NCI-H1105 (cell line): ENCODE data around the gene TOMM40L.

Experiments
- DNase-seq: peaks from one replicate; lab custom pipeline; 2025; lab: John Stamatoyannopoulos, UW

Gene TOMM40L

DNA sequence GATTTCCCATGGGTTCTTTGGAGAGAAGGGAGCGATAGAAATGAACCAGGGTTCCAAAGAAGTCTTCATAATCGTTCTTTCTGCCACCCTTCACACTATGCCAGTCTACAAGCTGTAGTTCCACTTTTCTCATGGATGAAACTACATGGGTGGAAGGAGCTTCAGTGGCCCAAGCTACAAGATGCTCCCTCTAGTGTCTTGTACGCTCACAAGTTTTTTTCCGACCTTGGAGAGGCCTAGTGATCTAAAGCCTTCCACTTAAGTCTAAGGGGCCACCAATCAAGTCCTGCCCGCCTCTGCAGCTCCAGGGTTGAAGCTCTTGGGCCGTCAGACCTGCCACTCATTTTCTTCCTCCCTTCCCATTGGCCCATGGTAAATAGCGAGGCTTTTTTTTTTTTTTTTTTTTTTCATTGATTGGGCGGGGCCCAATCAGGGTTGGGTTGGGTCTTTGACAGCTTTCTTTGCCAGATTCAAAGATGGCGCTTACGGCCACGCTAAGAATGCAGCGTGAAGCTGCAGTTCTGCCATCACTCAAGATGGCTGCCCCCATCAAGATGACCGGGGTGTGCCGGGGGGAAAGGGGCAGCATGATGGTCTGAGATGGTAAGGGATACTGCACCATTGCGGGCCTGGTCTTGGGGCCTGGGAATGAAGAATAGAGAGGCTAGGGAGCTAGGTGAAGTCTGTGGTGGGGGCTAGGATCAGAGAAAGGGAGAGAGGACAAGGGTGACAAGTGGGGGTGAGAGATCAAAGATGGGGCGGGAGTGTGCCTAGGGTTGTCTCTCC is at the start of gene TOMM40L:
TOMM40L (plus strand) TSS at position 527 of the 786 bp plus-strand sequence. CDS start 430 bp downstream, outside the sequence.
- DNase-seq = peak; percentile 96

DNA sequence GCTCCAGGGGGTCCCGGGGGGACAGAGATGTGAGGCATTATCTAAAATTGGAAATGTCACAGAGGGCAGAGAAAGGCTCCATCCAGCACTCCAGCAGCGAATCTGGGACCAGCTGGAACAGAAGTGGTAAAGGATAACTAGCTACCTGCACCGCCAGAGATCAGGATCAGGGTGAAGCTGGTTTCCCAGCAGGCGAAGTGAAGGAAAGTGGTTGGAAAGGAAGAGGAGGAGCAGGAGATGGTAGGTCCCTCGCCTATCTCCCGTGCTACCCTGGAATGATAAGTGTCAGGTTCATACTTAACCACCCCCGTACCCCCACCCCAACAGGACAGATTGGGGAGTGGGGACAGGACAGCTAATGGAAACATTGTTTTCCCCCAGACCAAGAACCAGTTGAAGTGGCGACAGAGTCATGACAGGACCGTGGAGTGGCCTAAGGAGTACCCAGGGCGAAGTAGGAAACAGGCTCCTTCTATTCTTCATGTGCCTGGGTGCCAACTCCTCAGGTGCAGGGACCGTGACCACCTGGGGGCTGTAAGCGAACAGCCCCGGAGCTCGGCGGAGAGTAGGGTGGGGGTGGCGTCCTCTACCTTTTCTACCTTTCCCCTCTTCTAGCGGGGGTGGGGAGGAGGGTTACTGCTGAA is 49.3 kb upstream of the TOMM40L start:
- no peak for DNase-seq

DNA sequence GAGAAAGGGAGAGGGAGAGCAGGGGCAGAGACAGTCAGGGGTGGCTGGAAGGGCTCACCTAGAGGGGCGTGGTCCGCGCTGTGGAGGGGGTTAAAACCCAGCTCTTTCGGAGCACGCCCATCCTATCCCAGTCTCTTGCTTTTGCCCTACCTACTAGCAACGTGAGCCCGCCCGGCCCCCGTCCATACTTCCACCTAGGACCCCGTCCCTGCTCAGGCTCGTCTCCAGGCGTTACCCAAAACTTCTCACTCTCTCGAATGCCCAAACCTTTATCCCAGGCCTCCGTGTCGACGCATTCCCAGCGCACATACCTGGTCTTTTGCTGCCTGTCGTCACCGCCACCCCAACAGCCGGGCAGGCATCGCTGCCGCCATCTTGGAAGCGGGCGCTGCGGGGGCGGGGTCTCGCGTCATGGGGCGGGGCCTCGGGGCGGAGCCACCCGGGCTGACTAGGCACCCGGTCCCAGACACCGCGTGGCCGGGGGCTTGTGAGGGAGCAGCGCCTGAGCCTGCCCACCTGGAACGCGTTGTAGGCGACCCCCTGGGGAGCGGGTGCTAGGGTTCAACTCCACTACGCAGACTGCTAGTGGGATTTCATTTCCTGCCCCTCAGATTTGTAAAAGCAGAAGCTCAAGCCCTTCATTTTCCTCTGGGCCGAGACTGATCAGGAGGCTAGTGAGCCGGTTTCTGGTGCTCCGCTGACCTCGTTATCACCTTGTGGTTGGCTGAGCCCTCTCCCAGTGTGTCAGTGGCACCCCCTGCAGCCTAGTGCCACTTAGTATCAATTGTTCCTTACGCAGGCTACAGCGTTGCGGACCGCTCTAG is 48.5 kb upstream of the TOMM40L start, which contains the start of gene B4GALT3:
B4GALT3 (minus strand) TSS at position 396 of the 824 bp plus-strand sequence. CDS start 1,447 bp downstream, outside the sequence.
- DNase-seq = peak; percentile 75

DNA sequence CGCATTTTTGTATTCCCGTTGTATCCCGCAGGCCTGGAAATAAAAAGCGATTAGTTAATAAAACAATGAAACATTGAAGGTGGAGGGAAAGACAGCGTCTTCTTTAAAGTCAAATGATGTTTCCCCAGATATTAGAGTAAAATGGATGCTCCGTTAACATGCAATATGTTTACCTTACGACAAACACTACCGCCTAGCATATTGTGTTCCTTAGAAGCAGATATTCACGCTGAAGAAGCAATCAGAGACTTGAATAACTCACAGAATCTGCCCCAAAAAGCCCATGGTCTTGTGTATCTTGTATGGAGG is 48.0 kb upstream of the TOMM40L start:
- DNase-seq = no peak

DNA sequence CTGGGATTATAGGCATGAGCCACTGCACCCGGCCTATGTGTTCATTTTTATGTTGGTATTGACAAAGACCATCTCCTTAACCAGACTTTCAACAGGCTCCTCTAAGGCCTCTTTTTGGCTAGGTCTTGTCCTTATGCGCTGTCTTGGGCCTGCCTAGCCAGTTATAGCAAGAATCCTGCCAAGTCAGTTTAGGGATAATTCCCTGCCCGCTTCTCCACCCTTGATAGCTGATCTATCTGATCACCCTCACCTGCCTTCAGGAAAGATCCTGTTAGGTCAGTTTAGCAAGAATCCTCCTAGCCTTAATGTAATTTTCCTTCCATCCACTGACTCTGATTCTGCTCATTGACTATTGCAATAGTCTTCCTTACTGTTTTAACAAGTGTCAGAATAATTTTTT is 46.2 kb upstream of the TOMM40L start:
- no peak for DNase-seq

DNA sequence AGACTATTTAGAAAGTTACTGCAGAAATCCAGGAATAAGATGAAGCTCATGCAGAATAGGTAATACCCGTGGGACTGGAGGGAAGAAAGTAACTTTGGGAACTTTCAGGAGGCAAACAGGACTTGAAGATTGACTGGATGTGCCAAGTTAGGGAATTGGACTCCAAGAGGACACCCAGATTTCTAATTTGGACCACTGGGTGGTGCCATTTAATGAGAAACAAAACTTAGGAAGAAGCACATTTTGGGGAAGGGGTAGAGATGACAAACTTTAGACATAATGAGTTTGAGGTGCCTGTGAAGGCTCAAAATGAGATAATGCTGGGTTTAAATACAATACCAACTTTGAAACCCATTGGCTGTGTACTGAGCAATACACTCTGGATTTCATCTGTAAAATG is 45.2 kb upstream of the TOMM40L start:
- no peak for DNase-seq

DNA sequence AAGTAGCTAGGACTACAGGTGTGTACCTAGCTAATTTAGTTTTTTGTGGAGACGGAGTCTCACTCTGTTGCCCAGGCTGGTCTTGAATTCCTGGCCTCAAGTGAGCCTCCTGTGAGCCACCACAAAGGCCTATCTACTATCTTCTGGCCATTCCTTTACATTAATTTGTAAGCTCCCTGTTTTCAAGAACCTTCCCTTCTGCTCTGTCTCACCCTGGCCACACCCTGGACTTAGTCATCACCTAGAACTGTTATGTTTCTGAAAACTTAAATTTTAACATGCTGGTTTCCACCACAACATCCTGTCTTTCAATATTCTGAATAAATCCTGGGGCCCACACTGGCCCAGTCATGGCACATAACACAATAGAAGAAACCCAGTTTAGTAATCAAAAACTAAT is 43.6 kb upstream of the TOMM40L start:
- no peak for DNase-seq

DNA sequence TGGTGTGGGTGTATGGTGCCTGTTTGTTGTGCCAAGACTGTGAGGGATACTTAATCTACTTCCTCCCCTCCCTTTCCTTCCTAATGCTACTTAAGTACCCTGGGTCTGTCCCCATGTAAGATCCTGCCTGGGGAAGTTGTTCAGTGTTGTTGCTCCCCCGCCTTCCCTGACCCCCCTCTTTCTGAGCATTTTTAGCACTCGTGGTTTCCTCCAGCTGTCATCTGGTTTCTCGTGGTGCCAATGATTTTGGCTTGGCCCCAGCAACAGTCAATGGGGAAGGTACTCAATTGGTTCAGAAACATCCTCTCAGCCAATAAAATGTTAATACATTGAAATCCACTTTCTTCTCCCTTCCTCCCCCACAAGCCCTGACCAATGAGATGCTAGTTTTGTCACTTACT is 40.6 kb upstream of the TOMM40L start:
- DNase-seq = no peak

DNA sequence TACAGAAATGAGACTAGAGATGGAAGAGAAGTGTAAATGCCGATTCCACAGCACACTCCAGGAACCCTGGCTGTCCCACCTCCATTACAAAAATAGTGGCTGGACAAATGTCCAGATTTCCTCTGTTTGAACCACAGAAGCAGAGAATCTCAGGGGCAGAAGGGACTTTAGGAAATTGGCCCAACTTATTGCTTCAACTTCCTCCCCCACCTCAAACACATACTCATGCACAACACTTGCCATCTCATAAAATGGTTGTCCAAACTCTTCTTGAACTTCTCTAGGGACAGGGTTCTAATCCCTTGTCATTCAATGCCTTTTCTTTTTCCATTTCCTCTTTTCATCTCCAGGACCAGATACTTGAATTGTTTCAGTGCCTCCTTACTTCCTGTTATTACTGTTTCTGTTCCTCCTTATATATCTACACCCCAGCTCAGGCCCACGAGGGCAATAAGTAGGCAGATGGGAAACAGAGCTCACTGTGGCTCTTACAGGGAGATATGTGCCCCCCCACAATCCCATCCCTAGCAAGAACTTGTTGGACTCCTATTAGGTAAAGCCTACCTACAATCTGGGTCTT is 40.0 kb upstream of the TOMM40L start:
- DNase-seq = no peak

DNA sequence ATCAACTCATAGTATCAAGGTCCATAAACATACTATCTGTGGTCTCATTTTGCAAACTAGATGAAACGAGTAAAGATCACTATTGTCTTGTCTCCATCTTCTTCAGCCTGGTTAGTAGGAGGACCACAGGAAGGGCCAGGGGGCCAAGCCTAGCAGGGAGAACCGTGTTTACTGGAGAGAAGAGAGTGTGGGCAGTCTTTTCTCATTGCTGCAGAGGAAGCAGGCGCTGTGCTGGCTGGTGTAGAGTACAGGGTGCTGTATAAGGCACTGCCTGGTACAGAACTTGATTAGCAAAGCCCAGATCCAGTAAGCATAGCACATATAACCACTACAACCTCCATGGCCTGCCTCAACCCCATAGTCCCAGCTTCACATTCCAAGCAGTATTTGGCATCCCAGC is 38.5 kb upstream of the TOMM40L start:
- DNase-seq = no peak

DNA sequence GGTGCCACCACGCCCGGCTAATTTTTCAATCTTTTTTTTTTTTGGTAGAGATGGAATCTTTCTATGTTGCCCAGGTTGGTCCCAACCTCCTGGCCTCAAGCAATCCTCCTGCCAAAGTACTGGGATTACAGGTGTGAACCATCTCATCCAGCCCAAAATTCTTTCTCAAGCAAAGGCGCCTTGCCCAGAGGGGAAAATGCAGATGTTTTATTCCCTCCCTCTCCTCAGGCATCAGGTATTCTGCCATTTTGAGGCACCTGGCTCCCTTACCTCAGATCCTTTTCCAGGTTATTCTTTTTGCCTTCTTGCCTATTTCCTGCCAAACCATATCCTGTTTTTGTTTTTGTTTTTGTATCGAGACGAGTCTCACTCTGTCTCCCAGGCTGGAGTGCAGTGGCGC is 37.5 kb upstream of the TOMM40L start:
- DNase-seq = no peak

DNA sequence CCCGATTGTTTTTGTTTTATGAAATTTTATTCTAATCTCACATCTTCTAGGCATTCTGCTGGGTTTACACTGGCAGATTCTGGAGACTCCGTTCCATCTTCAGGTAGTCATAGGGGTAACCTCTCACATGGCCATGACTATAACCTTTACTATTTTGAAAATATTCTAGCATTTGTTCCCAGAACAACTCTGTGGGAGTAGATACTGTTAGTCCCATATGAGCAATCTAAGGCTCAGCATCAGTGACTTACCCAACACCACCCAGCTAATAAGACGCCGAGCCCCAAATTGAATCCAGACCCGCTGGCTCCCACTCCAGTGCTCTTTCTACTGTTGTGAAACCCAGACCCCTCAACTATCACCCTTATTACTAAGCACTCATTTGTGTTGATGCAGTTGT is 36.8 kb upstream of the TOMM40L start:
- DNase-seq = no peak

DNA sequence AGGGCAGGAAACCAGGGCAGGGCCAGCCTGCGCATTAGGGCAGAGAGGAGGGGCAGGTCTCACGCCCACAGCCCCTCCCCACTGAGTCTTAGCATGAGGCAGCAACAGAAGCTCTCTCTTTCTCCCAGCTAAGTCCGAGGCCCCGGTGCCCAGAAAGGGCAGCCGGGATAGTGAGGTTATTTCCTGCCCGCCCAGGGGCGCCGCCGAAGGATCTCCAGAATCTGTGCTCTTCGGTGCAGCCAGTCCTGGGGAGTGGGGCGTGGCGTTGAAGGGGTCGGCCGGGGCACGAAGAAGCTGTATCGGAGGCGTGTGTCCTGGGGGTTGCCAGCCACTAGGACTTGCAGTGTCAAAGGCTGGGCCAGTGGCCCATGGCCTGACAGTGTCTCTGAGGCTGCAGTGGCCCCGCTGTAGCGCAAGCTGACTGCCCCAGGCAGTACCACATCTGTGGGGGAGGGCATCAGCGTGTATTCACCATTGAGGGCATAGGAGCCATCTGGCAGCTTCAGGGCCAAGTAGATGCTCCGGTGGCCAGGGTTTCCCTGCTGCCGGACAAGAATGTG is 34.8 kb upstream of the TOMM40L start:
- DNase-seq = no peak

DNA sequence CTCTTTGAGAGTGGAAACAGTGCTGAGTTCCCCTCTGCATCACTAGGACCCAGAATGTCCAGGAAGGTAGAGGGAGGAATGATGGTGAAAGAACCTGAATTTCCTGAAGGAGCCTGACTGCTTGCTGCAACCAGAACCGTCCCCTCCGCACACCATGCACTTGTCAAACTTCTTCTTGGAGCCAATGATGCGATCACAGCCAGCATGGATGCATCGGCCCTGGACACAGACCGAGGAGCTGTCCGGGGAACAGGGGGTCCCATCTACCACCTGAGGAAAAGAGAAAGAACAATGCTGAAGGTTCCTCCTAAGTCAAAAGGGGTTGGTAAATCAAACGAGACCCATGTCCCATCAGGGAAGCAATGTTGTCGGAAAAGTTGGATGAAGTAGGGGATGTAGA is 33.9 kb upstream of the TOMM40L start:
- DNase-seq = no peak

DNA sequence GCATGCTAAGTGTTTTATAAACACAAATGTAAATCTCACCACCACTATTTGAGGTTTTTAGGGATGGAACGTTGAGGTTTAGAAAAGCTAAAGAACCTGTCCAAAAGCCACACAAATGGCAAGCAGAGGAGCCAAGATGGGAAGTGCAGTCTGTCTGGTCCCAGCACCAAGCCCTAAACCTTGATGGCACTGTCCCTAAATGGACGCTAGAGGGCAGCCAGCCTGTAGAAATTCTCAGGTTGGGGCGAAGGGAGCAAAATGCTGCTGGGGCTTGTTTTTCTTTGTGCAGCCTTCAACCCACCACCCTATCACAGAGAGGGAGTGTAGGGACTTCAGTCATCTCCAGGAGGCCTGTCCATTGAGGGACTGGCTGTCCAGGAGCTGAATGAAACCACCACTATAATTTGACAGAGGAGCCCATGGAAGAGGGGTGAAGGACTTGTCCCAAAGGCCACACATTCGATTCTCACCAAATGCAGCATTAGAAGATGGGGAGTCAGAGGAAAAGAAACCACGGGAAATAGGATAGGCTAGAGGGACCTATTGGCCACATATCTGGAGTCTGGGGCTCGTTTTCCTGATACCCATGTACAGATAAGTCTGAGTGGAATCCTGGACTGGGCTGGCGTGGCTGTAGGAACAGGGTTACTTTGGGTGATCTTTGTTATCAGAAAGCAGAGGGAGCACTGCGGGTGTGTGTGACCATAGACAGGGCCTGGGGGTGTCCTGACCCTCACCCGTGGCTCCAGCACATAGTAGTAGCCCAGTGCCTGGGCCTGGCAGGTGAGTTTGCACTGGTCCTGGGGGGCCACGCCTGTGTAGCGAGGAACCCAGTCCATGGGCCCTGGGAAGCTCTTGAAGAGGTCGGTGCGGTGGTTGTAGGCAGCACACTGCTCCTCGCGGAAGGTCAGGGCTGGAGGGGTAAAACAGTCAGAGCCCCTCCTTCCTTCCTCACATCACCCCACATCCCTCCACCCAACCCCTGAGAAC is 33.1 kb upstream of the TOMM40L start:
- peak; percentile 64 for DNase-seq

DNA sequence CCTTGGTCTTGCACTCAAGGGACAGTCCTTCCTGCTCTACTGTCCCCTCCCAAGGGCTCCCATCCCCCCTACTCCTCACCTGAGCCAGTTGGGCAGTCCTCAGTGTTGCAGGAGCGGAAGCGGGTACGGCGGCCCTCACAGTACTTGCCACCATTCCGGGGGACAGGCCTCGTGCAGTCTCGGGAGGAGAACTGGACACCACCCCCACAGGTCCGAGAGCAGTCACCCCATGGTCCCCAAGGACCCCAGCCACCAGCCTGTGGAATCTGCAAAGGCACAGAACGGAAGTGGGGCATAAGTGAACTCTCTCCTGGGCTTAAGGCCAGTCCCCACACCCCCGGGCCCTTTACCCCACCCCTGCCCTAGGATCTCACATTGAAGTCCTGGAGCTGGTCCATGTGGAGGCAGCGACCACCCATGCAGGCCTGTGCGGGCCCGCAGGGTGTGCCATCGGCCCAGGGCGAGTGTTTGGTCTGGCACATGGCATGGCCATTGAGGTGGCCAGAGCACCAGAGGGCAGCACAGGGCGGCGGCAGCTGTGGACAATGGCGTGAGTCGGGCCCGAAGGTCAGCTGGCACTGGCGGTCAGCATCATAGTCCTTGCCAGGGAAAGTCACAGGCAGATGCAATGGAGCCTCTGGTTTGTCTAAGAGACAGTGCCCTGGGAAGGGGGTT is 32.2 kb upstream of the TOMM40L start:
- no peak for DNase-seq

DNA sequence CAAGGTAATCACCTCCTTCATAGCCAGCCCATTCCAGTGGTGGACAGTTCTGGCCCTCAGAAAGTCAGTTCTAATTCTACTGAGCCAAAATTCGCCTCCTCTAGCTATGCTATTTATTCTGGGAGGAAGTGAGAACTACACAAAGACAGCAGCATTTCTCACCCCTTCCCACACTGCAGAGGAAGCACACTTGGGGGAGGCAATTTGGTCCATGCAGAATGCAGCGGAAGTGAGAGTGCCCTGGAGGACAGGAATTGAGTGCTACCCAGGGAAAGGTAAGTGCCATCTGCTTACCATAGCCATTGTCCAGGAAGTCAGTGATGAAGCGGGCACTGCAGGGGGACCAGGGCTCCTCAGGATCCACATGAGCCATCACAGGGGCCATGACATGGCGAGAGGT is 30.7 kb upstream of the TOMM40L start:
- no peak for DNase-seq

DNA sequence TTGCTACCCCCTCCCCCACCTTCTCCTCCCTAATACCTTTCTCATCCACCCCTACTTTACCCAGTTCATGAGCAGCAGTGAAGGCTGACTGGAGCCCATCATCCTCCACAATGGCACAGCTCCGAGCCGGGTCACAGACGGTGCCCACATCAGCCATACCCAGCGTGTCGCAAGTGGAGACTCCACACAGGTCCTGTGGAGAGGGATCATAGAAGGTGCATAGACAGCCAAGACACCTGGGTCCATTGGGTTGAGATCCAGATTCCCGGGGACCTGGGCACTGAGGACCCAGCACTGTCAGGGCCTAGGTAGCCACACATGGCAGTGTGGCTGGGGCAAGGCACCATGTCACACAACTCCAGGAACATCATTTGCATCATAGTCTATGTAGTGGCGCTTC is 29.7 kb upstream of the TOMM40L start:
- no peak for DNase-seq

DNA sequence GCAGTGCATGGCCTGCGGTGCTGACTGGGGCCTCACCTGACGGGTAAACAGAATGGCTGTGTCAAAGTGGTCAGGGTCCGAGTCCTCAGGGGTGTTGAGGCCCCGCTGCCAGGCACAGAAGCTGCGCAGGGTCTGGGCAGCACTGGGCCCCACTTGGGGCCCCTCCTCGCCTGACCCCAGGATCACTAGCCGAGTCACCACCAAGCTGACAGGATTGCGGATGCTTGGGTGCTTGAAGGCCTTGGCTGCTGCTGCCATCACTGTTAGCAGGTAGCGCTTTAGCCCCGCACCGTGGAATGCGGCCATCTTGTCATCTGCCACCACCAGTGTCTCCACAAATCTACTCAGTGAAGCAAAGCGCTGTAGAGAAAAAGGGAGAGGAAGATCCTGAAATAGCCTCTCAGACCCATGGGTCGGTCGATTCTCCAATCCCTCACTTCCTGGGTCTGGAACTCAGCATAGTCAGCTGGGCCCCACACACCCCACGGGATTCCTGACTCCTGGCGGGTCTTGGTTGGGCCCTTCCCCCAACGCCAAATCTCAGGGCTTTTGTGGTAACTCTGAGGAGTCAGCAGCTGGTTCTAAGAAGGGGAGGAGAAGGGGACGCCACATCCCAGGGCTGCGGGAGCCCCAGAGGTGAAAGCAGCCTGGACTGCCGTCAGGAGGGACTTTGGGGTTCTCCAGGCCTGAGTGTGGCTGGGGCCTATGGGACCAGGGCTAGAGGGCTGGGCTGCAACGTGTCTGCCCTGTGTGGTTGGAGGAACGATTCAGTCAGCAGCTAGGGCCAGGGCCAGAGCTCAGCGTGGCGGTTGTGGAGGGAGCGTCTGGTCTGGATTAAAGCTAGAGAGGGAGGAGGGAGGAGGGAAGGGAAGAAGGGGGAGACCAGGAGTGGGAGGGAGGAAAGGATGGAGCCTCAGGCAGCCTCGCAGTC is 29.1 kb upstream of the TOMM40L start:
- no peak for DNase-seq
